HG02588 (cell line): Measurements from ENCODE around the gene FAM9B.
"Not testable (repeated sequence)": the region's sequence is repeated elsewhere in the genome, so short reads cannot be mapped to it uniquely, and the experiment has no call there.

Experiments used
- ATAC-seq: cut with Tn5 transposase; IDR thresholded peaks from one replicate; pipeline ENCODE4 v1.9.1; 2021; ENCODE audit warnings: mild to moderate bottlenecking, moderate library complexity; ENCODE audit not compliant: unreplicated experiment

The FAM9B gene

GRCh38 chrX:9033989-9034388 is at the start of gene FAM9B:
Gene FAM9B, minus strand, starts transcription at chrX:9034127. Its CDS starts 1,141 bp downstream, at chrX:9032986.
- no peak for ATAC-seq

- ATAC-seq: no peak
Measured at GRCh38 chrX:9081271-9081670, 47.3 kb upstream of the FAM9B start.

GRCh38 chrX:9074326-9074725 is 40.4 kb upstream of the FAM9B start:
- no peak for ATAC-seq

- no peak for ATAC-seq
Measured at GRCh38 chrX:9072281-9072680, 38.4 kb upstream of the FAM9B start.

- no peak for ATAC-seq
Measured at GRCh38 chrX:9071031-9071650, 37.2 kb upstream of the FAM9B start.

GRCh38 chrX:9069573-9069972 is 35.6 kb upstream of the FAM9B start:
- ATAC-seq: no peak

- no peak for ATAC-seq
Measured at GRCh38 chrX:9064694-9065093, 30.8 kb upstream of the FAM9B start.

GRCh38 chrX:9062641-9063040 is 28.7 kb upstream of the FAM9B start:
- no peak for ATAC-seq

GRCh38 chrX:9055354-9055753 is 21.4 kb upstream of the FAM9B start:
- no peak for ATAC-seq

GRCh38 chrX:9052081-9052480 is 18.2 kb upstream of the FAM9B start:
- ATAC-seq: no peak

GRCh38 chrX:9050331-9050730 is 16.4 kb upstream of the FAM9B start:
- ATAC-seq: no peak

- no peak for ATAC-seq
Measured at GRCh38 chrX:9048801-9049200, 14.9 kb upstream of the FAM9B start.

- ATAC-seq: no peak
Measured at GRCh38 chrX:9038244-9038643, 4.3 kb upstream of the FAM9B start.

GRCh38 chrX:9037296-9037695 is 3.4 kb upstream of the FAM9B start:
- ATAC-seq: no peak

GRCh38 chrX:9033586-9033985 is 341 bp downstream of the FAM9B start:
- ATAC-seq: no peak

- no peak for ATAC-seq
Measured at GRCh38 chrX:9033179-9033578, 748 bp downstream of the FAM9B start.

- no peak for ATAC-seq
Measured at GRCh38 chrX:9023293-9023692, 10.6 kb downstream of the FAM9B start.

GRCh38 chrX:9019151-9019550 is 14.8 kb downstream of the FAM9B start:
- ATAC-seq: no peak

GRCh38 chrX:9018332-9018731 is 15.6 kb downstream of the FAM9B start:
- not testable (repeated sequence) for ATAC-seq

- no peak for ATAC-seq
Measured at GRCh38 chrX:9003041-9003440, 30.9 kb downstream of the FAM9B start.

- no peak for ATAC-seq
Measured at GRCh38 chrX:8988446-8988845, 45.5 kb downstream of the FAM9B start.

- no peak for ATAC-seq
Measured at GRCh38 chrX:8987672-8988250, 46.2 kb downstream of the FAM9B start.

- no peak for ATAC-seq
Measured at GRCh38 chrX:8984231-8984630, 49.7 kb downstream of the FAM9B start.
